K562 (cell line): ENCODE data around the gene RASL11A. TPM values are rescaled to one million over a fixed set of nuclear protein-coding genes. Genes with fewer than 3 reads are reported as not detected.

ENCODE experiments used
- polyA plus RNA-seq, 8 experiments: library from polyadenylated mRNA; depleted of rRNA in 4 of 8; stranded (reverse) in 5 of 8; unstranded in 3 of 8; fragments of >200 nt; fragmentation: Nextera tagmentation in 2 of 8; fragmentation: Illumina TruSeq in 1 of 8; extraction: Ambion mirVana in 2 of 8; extraction: Trizol in 1 of 8; gene quantifications; 2 replicates each; pipeline versions ENCODE4 v1.2.1 to v1.2.3, GENCODE V29; 2011 to 2014; ENCODE audit warnings: inconsistent platforms in 1 of 8, missing spikeins in 1 of 8
- total RNA-seq, 7 experiments: library from RNA; depleted of rRNA in 6 of 7; stranded (reverse); fragments of >200 nt in 6 of 7; fragmentation: Illumina TruSeq in 2 of 7; extraction: Trizol in 2 of 7; gene quantifications; 2 replicates each; pipeline versions ENCODE4 v1.2.1 to v1.2.3, GENCODE V29; 2011 to 2021; ENCODE audit warnings: low replicate concordance in 1 of 7
- TF ChIP-seq, protein P1 (sequence below): fragments of 450-650 bp; IDR thresholded peaks from 2 replicates; pipeline ENCODE4 v1.6.1; 2016; ENCODE audit warnings: low read depth
- TF ChIP-seq, protein P2 (sequence below): fragments of 250-450 bp; sonication (Bioruptor Pico); IDR thresholded peaks from 2 replicates; pipeline ENCODE4 v1.5.0; 2021; ENCODE audit warnings: mild to moderate bottlenecking, borderline replicate concordance

RASL11A gene
- total and polyA plus RNA-seq, 9 of the 15 experiments (the other 6 are each of a cell fraction or from before 2014, with no cell fraction given) = 0.11 to 2.2 (median 1.5) TPM; not detected in 1

DNA sequence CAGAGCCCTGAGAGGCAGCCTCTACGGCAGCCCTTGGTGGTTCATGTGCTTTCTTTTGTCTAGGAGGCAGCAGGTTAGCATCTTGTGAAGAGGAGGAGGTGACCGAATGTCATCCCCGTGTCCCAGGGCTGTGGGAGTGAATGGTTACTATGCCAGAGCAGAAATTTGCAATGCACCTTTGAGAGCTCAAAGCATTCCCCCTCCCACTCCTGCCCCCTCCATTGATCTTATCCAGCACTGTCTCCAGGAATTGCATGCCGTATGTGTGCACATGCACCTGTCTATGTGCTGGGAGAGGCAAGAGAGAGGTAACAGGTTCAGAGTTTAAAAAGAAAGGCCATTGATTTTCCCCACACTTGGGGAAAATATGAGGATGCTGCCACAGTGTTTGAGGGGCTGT is 10.2 kb downstream of the RASL11A start (continued):
- TF ChIP-seq, protein P1, sequence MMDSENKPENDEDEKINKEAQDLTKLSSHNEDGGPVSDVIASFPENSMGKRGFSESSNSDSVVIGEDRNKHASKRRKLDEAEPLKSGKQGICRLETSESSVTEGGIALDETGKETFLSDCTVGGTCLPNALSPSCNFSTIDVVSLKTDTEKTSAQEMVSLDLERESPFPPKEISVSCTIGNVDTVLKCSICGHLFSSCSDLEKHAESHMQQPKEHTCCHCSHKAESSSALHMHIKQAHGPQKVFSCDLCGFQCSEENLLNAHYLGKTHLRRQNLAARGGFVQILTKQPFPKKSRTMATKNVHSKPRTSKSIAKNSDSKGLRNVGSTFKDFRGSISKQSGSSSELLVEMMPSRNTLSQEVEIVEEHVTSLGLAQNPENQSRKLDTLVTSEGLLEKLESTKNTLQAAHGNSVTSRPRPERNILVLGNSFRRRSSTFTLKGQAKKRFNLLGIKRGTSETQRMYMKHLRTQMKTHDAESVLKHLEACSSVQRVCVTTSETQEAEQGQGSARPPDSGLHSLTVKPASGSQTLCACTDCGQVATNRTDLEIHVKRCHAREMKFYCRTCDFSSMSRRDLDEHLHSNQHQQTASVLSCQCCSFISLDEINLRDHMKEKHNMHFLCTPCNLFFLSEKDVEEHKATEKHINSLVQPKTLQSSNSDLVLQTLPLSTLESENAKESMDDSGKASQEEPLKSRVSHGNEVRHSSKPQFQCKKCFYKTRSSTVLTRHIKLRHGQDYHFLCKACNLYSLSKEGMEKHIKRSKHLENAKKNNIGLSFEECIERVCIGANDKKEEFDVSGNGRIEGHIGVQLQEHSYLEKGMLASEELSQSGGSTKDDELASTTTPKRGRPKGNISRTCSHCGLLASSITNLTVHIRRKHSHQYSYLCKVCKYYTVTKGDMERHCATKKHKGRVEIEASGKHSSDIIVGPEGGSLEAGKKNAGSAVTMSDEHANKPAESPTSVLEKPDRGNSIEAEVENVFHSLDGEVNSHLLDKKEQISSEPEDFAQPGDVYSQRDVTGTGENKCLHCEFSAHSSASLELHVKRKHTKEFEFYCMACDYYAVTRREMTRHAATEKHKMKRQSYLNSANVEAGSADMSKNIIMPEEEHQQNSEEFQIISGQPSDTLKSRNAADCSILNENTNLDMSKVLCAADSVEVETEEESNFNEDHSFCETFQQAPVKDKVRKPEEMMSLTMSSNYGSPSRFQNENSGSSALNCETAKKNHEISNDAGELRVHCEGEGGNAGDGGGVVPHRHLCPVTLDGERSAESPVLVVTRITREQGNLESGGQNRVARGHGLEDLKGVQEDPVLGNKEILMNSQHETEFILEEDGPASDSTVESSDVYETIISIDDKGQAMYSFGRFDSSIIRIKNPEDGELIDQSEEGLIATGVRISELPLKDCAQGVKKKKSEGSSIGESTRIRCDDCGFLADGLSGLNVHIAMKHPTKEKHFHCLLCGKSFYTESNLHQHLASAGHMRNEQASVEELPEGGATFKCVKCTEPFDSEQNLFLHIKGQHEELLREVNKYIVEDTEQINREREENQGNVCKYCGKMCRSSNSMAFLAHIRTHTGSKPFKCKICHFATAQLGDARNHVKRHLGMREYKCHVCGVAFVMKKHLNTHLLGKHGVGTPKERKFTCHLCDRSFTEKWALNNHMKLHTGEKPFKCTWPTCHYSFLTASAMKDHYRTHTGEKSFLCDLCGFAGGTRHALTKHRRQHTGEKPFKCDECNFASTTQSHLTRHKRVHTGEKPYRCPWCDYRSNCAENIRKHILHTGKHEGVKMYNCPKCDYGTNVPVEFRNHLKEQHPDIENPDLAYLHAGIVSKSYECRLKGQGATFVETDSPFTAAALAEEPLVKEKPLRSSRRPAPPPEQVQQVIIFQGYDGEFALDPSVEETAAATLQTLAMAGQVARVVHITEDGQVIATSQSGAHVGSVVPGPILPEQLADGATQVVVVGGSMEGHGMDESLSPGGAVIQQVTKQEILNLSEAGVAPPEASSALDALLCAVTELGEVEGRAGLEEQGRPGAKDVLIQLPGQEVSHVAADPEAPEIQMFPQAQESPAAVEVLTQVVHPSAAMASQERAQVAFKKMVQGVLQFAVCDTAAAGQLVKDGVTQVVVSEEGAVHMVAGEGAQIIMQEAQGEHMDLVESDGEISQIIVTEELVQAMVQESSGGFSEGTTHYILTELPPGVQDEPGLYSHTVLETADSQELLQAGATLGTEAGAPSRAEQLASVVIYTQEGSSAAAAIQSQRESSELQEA = no peak
- TF ChIP-seq, protein P2, sequence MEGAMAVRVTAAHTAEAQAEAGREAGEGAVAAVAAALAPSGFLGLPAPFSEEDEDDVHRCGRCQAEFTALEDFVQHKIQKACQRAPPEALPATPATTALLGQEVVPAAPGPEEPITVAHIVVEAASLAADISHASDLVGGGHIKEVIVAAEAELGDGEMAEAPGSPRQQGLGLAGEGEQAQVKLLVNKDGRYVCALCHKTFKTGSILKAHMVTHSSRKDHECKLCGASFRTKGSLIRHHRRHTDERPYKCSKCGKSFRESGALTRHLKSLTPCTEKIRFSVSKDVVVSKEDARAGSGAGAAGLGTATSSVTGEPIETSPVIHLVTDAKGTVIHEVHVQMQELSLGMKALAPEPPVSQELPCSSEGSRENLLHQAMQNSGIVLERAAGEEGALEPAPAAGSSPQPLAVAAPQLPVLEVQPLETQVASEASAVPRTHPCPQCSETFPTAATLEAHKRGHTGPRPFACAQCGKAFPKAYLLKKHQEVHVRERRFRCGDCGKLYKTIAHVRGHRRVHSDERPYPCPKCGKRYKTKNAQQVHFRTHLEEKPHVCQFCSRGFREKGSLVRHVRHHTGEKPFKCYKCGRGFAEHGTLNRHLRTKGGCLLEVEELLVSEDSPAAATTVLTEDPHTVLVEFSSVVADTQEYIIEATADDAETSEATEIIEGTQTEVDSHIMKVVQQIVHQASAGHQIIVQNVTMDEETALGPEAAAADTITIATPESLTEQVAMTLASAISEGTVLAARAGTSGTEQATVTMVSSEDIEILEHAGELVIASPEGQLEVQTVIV = no peak
